Smooth muscle cell of the brain vasculature (primary cell): ENCODE measurements around the gene OVCA2.
A peak's percentile ranks its signal among the peaks of the same experiment; 100 is the strongest.

ENCODE experiments used
- DNase-seq: peaks from one replicate; pipeline ENCODE4 v3.0.0-alpha.2; 2012; ENCODE audit warnings: low read depth, low spot score

The OVCA2 gene

GRCh38 chr17:2013994-2014317 is 27.9 kb upstream of the OVCA2 start:
- no peak for DNase-seq

DNA sequence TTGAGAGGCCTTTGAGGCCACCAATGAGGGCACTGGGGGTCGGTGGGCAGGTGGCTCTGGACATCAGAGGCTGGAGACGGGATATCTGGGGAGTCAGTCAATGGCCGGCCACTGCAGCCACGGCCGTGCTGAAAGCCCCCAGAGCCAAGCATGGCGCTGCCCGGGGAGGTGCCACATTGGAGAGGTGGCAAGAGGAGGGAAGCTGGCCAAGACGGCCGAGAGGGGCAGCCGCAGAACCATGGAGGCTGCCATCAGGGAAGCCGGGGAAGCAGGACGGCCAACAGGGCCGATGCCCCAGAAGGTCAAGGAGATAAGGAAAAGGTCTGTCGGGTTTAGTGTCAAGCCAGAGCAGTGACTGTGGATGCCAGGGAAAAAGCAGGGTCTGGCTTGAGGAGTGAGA is 26.5 kb upstream of the OVCA2 start:
- DNase-seq, result no peak

DNA sequence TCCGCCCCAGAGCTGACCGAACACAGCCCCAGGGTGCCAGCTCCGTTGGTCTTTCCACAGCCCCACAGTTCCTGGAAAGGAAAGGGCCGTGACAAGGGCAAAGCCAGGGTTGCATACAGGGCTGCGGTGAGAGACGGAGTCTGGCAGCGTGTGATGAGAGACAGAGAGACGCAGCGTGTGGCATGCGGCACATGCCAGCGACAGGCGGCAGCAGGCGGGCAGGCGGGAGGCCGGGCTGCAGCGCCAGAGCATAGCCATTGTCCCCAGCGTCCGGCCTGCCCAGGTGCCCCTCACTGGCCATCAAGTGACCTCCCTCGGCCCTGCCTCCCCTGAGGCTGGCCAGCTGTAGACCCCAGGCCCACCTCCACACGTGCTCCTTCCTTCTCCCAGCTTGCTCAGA is 25.3 kb upstream of the OVCA2 start:
- no peak for DNase-seq

DNA sequence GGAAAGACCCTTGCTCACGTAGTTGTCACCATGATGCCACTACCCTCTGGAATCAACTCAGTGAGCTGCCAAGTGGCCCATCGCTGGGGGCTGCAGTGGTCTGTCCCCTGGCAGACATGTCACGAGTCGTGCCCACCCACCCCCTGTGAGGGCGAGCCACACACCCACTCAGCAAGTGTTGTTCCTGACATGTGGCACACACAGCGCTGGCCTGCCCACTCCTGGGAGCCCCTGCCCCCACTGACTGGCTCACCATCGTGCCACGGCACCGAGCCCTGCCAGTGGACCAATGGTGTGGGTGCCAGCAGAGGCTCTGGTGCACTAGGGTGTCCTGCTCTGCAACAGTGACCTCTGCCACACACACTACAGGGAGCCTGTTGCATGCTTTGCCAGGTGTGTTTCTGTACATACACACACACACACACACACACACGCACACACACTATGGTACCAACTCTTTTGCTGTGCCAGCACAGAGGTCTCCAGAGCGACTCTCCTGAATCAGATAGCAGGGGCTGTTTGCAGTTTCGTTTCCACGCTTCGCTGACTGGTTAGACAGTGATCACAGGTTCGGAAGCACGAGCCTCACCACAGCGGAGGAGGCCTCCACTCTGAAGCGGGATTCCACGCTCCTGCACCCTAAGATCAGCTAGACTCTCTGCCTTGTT is 24.4 kb upstream of the OVCA2 start:
- no peak for DNase-seq

DNA sequence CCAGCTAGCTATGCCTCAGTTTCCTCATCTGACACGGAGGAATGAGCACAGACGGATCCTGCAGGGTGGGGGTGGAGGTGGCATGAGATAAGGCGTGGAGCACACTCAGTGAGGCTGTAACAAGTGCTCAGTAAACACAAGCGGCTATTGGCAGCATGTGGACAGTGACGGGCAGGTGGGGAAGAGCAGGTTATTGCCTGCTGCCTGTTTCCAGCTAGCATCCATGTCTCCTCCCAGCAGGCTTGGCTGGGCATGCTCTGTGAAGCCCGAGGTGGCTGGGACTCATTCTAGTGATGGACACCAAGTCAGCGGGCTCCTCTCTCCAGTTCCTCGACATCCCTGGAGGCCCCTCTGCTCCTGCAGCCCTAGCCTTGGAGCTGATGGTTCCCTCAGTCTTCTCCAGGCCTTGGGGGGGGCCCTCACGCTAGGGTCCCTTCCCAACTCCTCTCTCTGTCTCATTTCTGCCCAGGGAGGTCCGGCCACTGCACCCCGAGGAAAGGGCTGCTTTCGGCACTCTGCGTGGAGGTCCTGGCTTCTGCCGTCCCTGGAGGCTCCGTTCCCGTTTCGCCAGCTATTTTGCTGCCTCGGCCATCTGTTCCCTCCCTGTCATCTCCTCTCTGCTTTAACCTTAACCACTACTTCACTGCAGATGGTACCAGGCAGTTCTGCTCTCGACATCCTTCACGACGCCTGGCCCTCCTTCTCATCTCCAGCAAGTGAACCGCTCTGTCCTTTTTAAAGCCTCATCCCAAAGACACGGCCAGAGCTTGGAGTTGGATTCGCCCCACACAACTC is 22.9 kb upstream of the OVCA2 start:
- DNase-seq, result no peak

DNA sequence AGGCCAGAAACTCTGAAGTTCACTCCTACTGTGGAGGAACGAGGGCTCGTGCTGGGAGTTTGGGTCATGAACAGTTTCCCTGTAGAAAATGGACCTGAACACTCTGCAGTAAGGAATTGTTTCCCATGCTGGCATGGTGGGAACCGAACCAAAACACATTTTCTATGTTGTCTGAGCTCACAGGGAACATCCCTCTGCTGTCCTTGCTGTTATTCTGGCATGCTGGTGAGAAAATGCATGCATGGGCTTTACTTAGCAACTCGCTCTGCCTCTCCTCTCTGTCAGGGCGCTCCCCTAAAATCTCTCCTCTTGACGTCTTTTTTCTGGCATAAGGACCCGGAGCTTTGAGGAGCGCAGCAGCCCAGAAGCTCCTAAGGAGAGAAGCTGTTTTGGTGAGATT is 22.1 kb upstream of the OVCA2 start:
- no peak for DNase-seq

- DNase-seq, result peak; percentile 46
Measured at GRCh38 chr17:2020721-2021120, 21.1 kb upstream of the OVCA2 start.

GRCh38 chr17:2022647-2023240 is 19.1 kb upstream of the OVCA2 start:
- no peak for DNase-seq

DNA sequence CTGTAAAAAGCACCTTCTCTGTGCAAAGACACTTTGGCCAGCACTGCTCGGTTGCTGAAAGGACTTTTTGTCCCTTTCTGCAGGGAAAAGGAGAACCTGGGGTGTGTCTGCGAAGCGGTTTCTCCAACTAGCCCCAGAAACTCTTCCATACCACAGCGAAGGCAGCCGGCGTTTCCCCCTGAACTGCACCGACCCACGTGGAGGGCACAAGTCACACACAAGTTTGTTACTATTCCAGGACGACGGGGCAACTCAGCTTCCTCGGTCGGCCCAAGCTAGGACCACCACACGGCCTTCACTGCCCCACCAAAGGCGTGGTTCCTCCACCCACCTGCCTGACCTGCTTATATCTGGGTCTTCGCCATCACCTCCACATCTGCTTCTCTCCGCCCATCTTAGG is 18.6 kb upstream of the OVCA2 start:
- DNase-seq, result no peak

- DNase-seq, result no peak
Measured at GRCh38 chr17:2023692-2024571, 17.9 kb upstream of the OVCA2 start.

- DNase-seq, result no peak
Measured at GRCh38 chr17:2024572-2025219, 17.1 kb upstream of the OVCA2 start.

GRCh38 chr17:2025220-2025621 is 16.6 kb upstream of the OVCA2 start, which contains the start of gene RTN4RL1:
Gene RTN4RL1 (minus strand): TSS chr17:2025334. CDS start chr17:2024865, 469 bp downstream.
- DNase-seq, result no peak

GRCh38 chr17:2025622-2026309 is 16.1 kb upstream of the OVCA2 start:
- no peak for DNase-seq

- no peak for DNase-seq
Measured at GRCh38 chr17:2027528-2028233, 14.1 kb upstream of the OVCA2 start.

GRCh38 chr17:2028234-2028614 is 13.6 kb upstream of the OVCA2 start:
- DNase-seq, result no peak

- DNase-seq, result no peak
Measured at GRCh38 chr17:2028737-2029136, 13.1 kb upstream of the OVCA2 start.

- no peak for DNase-seq
Measured at GRCh38 chr17:2029911-2030778, 11.7 kb upstream of the OVCA2 start, which contains the start of gene DPH1. Gene DPH1 (plus strand): TSS chr17:2030153. CDS start chr17:2030170, 17 bp downstream.

DNA sequence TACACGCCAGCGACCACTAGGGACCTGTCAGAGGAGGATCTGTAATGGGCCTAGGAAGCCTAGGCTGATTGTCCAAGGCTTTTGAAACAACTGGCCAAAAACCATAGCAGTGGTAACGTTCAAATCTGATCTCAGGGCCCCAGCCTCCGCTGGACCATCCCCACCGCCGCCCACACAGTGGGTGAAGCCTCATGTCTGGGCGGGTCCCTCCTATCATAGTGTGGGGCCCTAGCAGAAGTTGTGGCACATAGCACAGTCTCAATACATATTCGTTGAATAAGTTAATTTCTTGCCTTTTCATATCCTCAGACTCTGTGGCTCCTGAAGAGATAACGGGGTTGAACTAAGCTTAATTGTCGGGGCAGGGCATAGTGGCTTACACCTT is 11.1 kb upstream of the OVCA2 start:
- no peak for DNase-seq

DNA sequence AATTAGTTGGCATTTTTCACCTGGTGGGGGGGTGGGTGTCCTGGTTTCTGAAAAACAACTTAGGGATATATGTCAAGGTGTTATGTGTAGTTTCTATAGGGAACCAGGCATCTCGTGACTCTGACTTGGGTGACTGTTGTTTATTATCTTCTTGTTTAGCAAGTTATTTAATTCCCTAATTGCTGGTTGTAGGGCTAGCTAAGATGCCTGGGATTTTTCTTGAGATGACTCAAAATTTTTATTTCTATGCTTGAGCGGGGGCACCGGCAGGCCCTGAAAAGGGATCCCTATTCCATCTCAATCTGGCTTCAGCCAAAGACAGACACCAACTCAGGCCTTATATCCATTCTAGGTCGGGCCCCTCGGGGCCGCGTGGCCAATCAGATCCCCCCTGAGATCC is 8.7 kb upstream of the OVCA2 start:
- no peak for DNase-seq
